ENCODE measurements around the gene SAMHD1.

- TF ChIP-seq CTCF (IDR thresholded peaks at IDR 0.05) = no peak
- TF ChIP-seq POLR2A (IDR thresholded peaks at IDR 0.05) = no peak
Observed at GRCh38 chr20:36984257-36984638, 32.7 kb upstream of the SAMHD1 start.
